Activated T-helper 17 cell treated with anti-CD3 and anti-CD28 coated beads, Interleukin-2, amount 50 U/mL, for 72 hours (primary cell): Measurements from ENCODE around the gene VGF. TPM values are rescaled to one million over a fixed set of nuclear protein-coding genes. Genes with fewer than 3 reads are reported as not detected.
A peak's percentile ranks its signal among the peaks of the same experiment; 100 is the strongest.
"Not testable (repeated sequence)": the region's sequence is repeated elsewhere in the genome, so short reads cannot be mapped to it uniquely, and the experiment has no call there.

Experiments
- ATAC-seq: fragments of 150-1000 bp; cut with Tn5 transposase; replicated peaks from 2 replicates; pipeline ENCODE4 v1.10.0; 2021; ENCODE audit warnings: mild to moderate bottlenecking, moderate library complexity
- H3K27ac Mint-ChIP-seq: one replicate; pipeline ENCODE4 v1.8.0; 2022; ENCODE audit warnings: mixed read lengths
- H3K27me3 Mint-ChIP-seq: one replicate; pipeline ENCODE4 v1.8.0; 2022; ENCODE audit warnings: mixed read lengths
- H3K36me3 Mint-ChIP-seq: one replicate; pipeline ENCODE4 v1.8.0; 2022; ENCODE audit warnings: low read depth, mild to moderate bottlenecking, mixed read lengths
- H3K4me1 Mint-ChIP-seq: one replicate; pipeline ENCODE4 v1.8.0; 2022; ENCODE audit warnings: mixed read lengths
- H3K4me3 Mint-ChIP-seq: one replicate; pipeline ENCODE4 v1.8.0; 2022; ENCODE audit warnings: mild to moderate bottlenecking, mixed read lengths
- H3K9me3 Mint-ChIP-seq: one replicate; pipeline ENCODE4 v1.8.0; 2022; ENCODE audit warnings: mixed read lengths
- total RNA-seq, 2 donors: library from RNA; stranded (reverse); gene quantifications; one replicate each; pipeline ENCODE4 v1.2.3, GENCODE V29; 2022

The VGF gene
- total RNA-seq, 2 donors from 2014 or later, result 0.13 to 0.48 TPM

DNA sequence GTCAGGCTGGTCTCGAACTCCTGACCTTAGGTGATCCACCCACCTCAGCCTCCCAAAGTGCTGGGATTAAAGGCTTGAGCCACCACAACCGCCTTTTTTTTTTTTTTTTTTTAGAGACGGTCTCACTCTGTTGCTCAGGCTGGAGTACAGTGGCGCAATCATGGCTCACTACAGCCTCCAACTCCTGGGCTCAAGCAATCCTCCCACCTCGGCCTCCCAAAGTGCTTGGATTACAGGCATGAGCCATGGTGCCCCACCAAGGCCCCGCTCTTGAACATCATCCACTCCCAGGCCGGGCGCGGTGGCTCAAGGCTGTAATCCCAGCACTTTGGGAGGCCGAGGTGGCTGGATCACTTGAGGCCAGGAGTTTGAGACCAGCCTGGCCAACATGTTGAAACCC is 34.2 kb upstream of the VGF start:
- not testable (repeated sequence) for H3K9me3 Mint-ChIP-seq, H3K36me3 Mint-ChIP-seq, ATAC-seq, H3K4me3 Mint-ChIP-seq, H3K4me1 Mint-ChIP-seq, H3K27ac Mint-ChIP-seq
- H3K27me3 Mint-ChIP-seq, result peaks cover 16% of the 10 kb centered on the region

DNA sequence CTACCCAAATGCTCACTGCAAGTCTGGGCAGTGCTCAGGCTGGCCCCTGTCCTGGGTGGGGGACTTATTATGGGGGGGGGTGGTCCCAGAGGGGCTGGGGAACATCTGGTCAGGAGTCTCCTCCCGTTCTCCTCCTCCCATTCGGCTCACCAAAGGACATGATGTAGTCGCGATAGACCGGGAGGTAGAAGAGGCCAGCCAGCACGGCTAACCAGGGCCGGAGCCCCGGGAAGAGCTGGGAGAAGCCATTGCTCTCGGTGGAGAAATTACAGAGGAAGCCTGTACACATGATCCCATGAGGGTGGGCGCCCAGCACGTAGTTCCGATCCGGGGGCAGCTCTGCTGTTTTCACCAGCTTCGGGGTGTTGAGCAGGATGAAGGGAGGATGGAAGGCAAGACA is 33.1 kb upstream of the VGF start:
- no peak for ATAC-seq
- no peaks in the 10 kb centered on the region for H3K36me3 Mint-ChIP-seq
- H3K9me3 Mint-ChIP-seq, result no peaks in the 10 kb centered on the region
- no peak overlapping the region for H3K4me3 Mint-ChIP-seq
- H3K4me1 Mint-ChIP-seq, result no peaks in the 10 kb centered on the region
- peaks cover 16% of the 10 kb centered on the region for H3K27me3 Mint-ChIP-seq
- no peak overlapping the region for H3K27ac Mint-ChIP-seq

GRCh38 chr7:101197991-101198390 is 32.6 kb upstream of the VGF start:
- ATAC-seq, result no peak
- H3K36me3 Mint-ChIP-seq, result no peaks in the 10 kb centered on the region
- H3K4me3 Mint-ChIP-seq, result no peak overlapping the region
- peaks cover 15% of the 10 kb centered on the region for H3K27me3 Mint-ChIP-seq
- H3K4me1 Mint-ChIP-seq, result no peaks in the 10 kb centered on the region
- no peaks in the 10 kb centered on the region for H3K9me3 Mint-ChIP-seq
- H3K27ac Mint-ChIP-seq, result no peak overlapping the region

- peaks cover 8% of the 10 kb centered on the region for H3K27me3 Mint-ChIP-seq
- H3K9me3 Mint-ChIP-seq, result no peaks in the 10 kb centered on the region
- ATAC-seq, result no peak
- no peaks in the 10 kb centered on the region for H3K4me1 Mint-ChIP-seq
- H3K4me3 Mint-ChIP-seq, result no peak overlapping the region
- no peak overlapping the region for H3K27ac Mint-ChIP-seq
- no peaks in the 10 kb centered on the region for H3K36me3 Mint-ChIP-seq
Observed at GRCh38 chr7:101195884-101196283, 30.5 kb upstream of the VGF start.

DNA sequence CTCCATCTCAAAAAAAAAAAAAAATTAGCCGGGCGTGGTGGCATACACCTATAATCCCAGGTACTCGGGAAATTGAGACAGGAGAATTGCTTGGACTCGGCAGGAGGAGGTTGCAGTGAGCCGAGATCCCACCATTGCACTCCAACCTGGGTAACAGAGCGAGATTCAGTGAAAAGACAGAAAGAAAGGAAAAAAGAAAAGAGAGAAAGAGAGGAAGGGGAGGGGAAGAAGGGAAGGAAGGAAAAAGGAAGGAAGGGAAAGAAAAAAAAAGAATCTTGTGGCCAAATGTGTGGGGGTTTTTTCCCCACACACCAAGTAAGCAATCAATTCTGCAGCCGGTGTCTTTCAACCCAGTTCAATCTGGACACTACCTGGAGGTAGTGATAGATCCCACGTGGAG is 23.7 kb upstream of the VGF start:
- Mint-ChIP-seq H3K36me3 (no peaks in the 10 kb centered on the region), H3K27me3 (peaks cover 4% of the 10 kb centered on the region), H3K9me3 (no peaks in the 10 kb centered on the region), H3K27ac (no peak overlapping the region), H3K4me1 (no peaks in the 10 kb centered on the region), H3K4me3 (no peak overlapping the region)
- no peak for ATAC-seq

GRCh38 chr7:101186844-101187428 is 21.6 kb upstream of the VGF start:
- Mint-ChIP-seq H3K4me3 (no peak overlapping the region), H3K27me3 (peaks cover 13% of the 10 kb centered on the region), H3K4me1 (no peaks in the 10 kb centered on the region), H3K27ac (no peak overlapping the region), H3K9me3 (no peaks in the 10 kb centered on the region), H3K36me3 (no peaks in the 10 kb centered on the region)
- ATAC-seq, result no peak

DNA sequence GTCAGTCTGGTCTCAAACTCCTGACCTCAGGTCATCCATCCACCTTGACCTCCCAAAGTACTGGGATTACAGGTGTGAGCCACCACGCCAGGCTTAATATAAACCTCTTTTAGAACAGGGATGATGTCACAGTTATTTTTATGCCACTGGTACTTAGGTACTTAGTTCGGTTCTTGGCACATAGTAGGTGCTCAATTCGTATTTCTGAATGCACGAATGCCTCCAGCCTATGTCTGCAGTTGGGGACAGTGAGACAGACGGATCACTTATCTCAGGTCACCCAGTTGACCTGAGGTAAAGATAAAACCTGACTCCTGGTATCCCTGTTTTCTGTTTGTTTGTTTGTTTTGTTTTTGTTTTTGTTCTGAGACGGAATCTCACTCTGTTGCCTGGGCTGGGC is 20.8 kb upstream of the VGF start:
- Mint-ChIP-seq H3K4me3 (no peak overlapping the region), H3K9me3 (no peaks in the 10 kb centered on the region), H3K27me3 (peaks cover 14% of the 10 kb centered on the region), H3K4me1 (no peaks in the 10 kb centered on the region), H3K36me3 (no peaks in the 10 kb centered on the region), H3K27ac (no peak overlapping the region)
- no peak for ATAC-seq

- no peak overlapping the region for H3K27ac Mint-ChIP-seq
- no peak overlapping the region for H3K4me3 Mint-ChIP-seq
- H3K9me3 Mint-ChIP-seq, result no peaks in the 10 kb centered on the region
- peaks cover 19% of the 10 kb centered on the region for H3K27me3 Mint-ChIP-seq
- H3K36me3 Mint-ChIP-seq, result no peaks in the 10 kb centered on the region
- no peak for ATAC-seq
- H3K4me1 Mint-ChIP-seq, result no peaks in the 10 kb centered on the region
Observed at GRCh38 chr7:101185258-101185839, 20.0 kb upstream of the VGF start.

GRCh38 chr7:101180130-101180755 is 14.9 kb upstream of the VGF start, which contains the start of gene NAT16:
Gene NAT16 (minus strand): TSS chr7:101180293. CDS start chr7:101174807, 5,486 bp downstream.
- no peak within 1 kb of the TSS for H3K27ac Mint-ChIP-seq
- H3K36me3 Mint-ChIP-seq, result no peaks in the 10 kb centered on the region
- no peaks in the 10 kb centered on the region for H3K4me1 Mint-ChIP-seq
- H3K4me3 Mint-ChIP-seq, result peak within 1 kb of the TSS; percentile 28
- no peaks in the 10 kb centered on the region for H3K9me3 Mint-ChIP-seq
- ATAC-seq, result no peak
- H3K27me3 Mint-ChIP-seq, result peaks cover 45% of the 10 kb centered on the region

GRCh38 chr7:101179713-101180112 is 14.3 kb upstream of the VGF start:
- H3K4me1 Mint-ChIP-seq, result no peaks in the 10 kb centered on the region
- no peak for ATAC-seq
- H3K9me3 Mint-ChIP-seq, result no peaks in the 10 kb centered on the region
- peaks cover 48% of the 10 kb centered on the region for H3K27me3 Mint-ChIP-seq
- no peaks in the 10 kb centered on the region for H3K36me3 Mint-ChIP-seq
- H3K4me3 Mint-ChIP-seq, result no peak overlapping the region
- H3K27ac Mint-ChIP-seq, result no peak overlapping the region

- peaks cover 47% of the 10 kb centered on the region for H3K27me3 Mint-ChIP-seq
- H3K4me1 Mint-ChIP-seq, result peaks cover under 1% of the 10 kb centered on the region
- peak overlapping the region; percentile 28 for H3K4me3 Mint-ChIP-seq
- H3K27ac Mint-ChIP-seq, result no peak overlapping the region
- no peaks in the 10 kb centered on the region for H3K9me3 Mint-ChIP-seq
- H3K36me3 Mint-ChIP-seq, result no peaks in the 10 kb centered on the region
- no peak for ATAC-seq
Observed at GRCh38 chr7:101179117-101179516, 13.7 kb upstream of the VGF start.

- no peak for ATAC-seq
- Mint-ChIP-seq H3K36me3 (no peaks in the 10 kb centered on the region), H3K9me3 (no peaks in the 10 kb centered on the region), H3K27me3 (peaks cover 53% of the 10 kb centered on the region), H3K27ac (no peak overlapping the region), H3K4me3 (no peak overlapping the region), H3K4me1 (peaks cover 5% of the 10 kb centered on the region)
Observed at GRCh38 chr7:101177644-101178043, 12.3 kb upstream of the VGF start.

- Mint-ChIP-seq H3K4me3 (no peak overlapping the region), H3K4me1 (peaks cover 17% of the 10 kb centered on the region), H3K9me3 (no peaks in the 10 kb centered on the region), H3K27ac (no peak overlapping the region), H3K27me3 (peaks cover 57% of the 10 kb centered on the region), H3K36me3 (no peaks in the 10 kb centered on the region)
- no peak for ATAC-seq
Observed at GRCh38 chr7:101175664-101176063, 10.3 kb upstream of the VGF start.

- ATAC-seq, result no peak
- H3K9me3 Mint-ChIP-seq, result no peaks in the 10 kb centered on the region
- peaks cover 62% of the 10 kb centered on the region for H3K27me3 Mint-ChIP-seq
- H3K4me3 Mint-ChIP-seq, result peak overlapping the region; percentile 62
- H3K27ac Mint-ChIP-seq, result no peak overlapping the region
- H3K36me3 Mint-ChIP-seq, result no peaks in the 10 kb centered on the region
- peaks cover 25% of the 10 kb centered on the region for H3K4me1 Mint-ChIP-seq
Observed at GRCh38 chr7:101174322-101174854, 9.0 kb upstream of the VGF start.

- no peaks in the 10 kb centered on the region for H3K36me3 Mint-ChIP-seq
- H3K4me1 Mint-ChIP-seq, result peaks cover 30% of the 10 kb centered on the region
- peak overlapping the region; percentile 62 for H3K4me3 Mint-ChIP-seq
- ATAC-seq, result peak; percentile 82
- no peaks in the 10 kb centered on the region for H3K9me3 Mint-ChIP-seq
- H3K27ac Mint-ChIP-seq, result no peak overlapping the region
- peaks cover 61% of the 10 kb centered on the region for H3K27me3 Mint-ChIP-seq
Observed at GRCh38 chr7:101173752-101174244, 8.4 kb upstream of the VGF start.
